K562 (cell line): ENCODE data around the gene SLC7A8. TPM values are rescaled to one million over a fixed set of nuclear protein-coding genes. Genes with fewer than 3 reads are reported as not detected.
A peak's percentile ranks its signal among the peaks of the same experiment; 100 is the strongest.

ENCODE experiments used
- ATAC-seq: fragments of 200-7000 bp; cut with Tn5 transposase; 3 replicates; pipeline ENCODE4 v1.9.1; 2020; ENCODE audit warnings: moderate library complexity
- BruUV-seq: library from RNA; stranded (reverse); fragments of 400-500 nt; replicated peaks from 2 replicates; lab custom pipeline; 2021; lab: Mats Ljungman, UMichigan
- CTCF ChIA-PET: fragments of 300-600 bp; formaldehyde crosslinking; extraction: SDS; loops from one replicate; lab custom pipeline; 2021; ENCODE audit warnings: low intra/inter-chr PET ratio; lab: Yijun Ruan, JAX
- POLR2A ChIA-PET: fragments of 300-600, 350-650 bp; sonication (Branson Sonifier 250); formaldehyde crosslinking; extraction: SDS; loops from one replicate; lab custom pipeline; 2021; ENCODE audit warnings: antibody characterized with exemption, inconsistent platforms; lab: Yijun Ruan, JAX
- DNase-seq, 4 experiments: peaks; one replicate each; pipeline versions ENCODE4 v3.0.0 to v3.0.0-alpha.2; 2011 to 2018; ENCODE audit warnings: low spot score in 3 of 4, mixed read lengths in 3 of 4; ENCODE audit errors: extremely low read depth in 1 of 4
- FAIRE-seq: peaks from 2 replicates; lab custom pipeline; 2011; peaks lifted over from hg19 to GRCh38; lab: Jason Lieb, UNC
- H2AFZ ChIP-seq: 2 replicates; pipeline ENCODE4 v1.6.0; 2011; ENCODE audit warnings: low read depth, low read length, control low read depth, inconsistent platforms
- H3K27ac ChIP-seq: fragments of 200-600 bp; 3 replicates; pipeline ENCODE4 v1.8.0; 2011; ENCODE audit warnings: low read depth, mild to moderate bottlenecking, control low read depth, inconsistent platforms, low read length, moderate library complexity, mixed read lengths; ENCODE audit errors: extremely low read depth
- H3K27me3 ChIP-seq, 2 experiments: fragments of 300-600 bp in 1 of 2; 2 replicates in 1 of 2; 3 replicates in 1 of 2; pipeline versions ENCODE4 v1.6.0 to v1.8.0; 2011; ENCODE audit warnings: inconsistent platforms in 2 of 2, low read length in 2 of 2, mild to moderate bottlenecking in 1 of 2, mixed read lengths in 1 of 2, moderate library complexity in 1 of 2; ENCODE audit not compliant: control insufficient read depth in 2 of 2, insufficient read depth in 2 of 2
- H3K36me3 ChIP-seq: fragments of 300-600 bp; 3 replicates; pipeline ENCODE4 v1.8.0; 2011; ENCODE audit warnings: mild to moderate bottlenecking, low read length, inconsistent platforms; ENCODE audit not compliant: control insufficient read depth, insufficient read depth
- H3K4me1 ChIP-seq, 2 experiments: fragments of 200-600 bp in 1 of 2; replicated peaks in 1 of 2; 2 replicates in 1 of 2; 3 replicates in 1 of 2; pipeline versions ENCODE4 v1.5.1 to v1.8.0; 2011; ENCODE audit warnings: inconsistent platforms in 2 of 2, low read length in 2 of 2, mild to moderate bottlenecking in 1 of 2, mixed read lengths in 1 of 2, moderate library complexity in 1 of 2; ENCODE audit not compliant: control insufficient read depth in 2 of 2, insufficient read depth in 2 of 2
- H3K4me2 ChIP-seq: 2 replicates; pipeline ENCODE4 v1.6.1; 2011; ENCODE audit warnings: low read length, control low read depth, inconsistent platforms, mixed read lengths; ENCODE audit not compliant: insufficient read depth
- H3K4me3 ChIP-seq: fragments of 200-600 bp; sonication (generic), shearing (Covaris generic); 2 replicates; pipeline ENCODE4 v1.5.1; 2016; ENCODE audit warnings: control low read depth, inconsistent platforms
- H3K79me2 ChIP-seq: fragments of 200-600 bp; 3 replicates; pipeline ENCODE4 v1.8.0; 2011; ENCODE audit warnings: low read length, inconsistent platforms; ENCODE audit not compliant: control insufficient read depth, insufficient read depth
- H3K9ac ChIP-seq, 2 experiments: 2 replicates each; pipeline versions ENCODE4 v1.6.0 to v1.6.1; 2011; ENCODE audit warnings: low read depth in 2 of 2, low read length in 2 of 2, control low read depth in 1 of 2, inconsistent platforms in 1 of 2, mild to moderate bottlenecking in 1 of 2, mixed read lengths in 1 of 2; ENCODE audit not compliant: insufficient read depth in 1 of 2
- H3K9me1 ChIP-seq: one replicate; pipeline ENCODE4 v1.6.0; 2011; ENCODE audit warnings: inconsistent platforms, mild to moderate bottlenecking, low read length, moderate library complexity; ENCODE audit not compliant: control insufficient read depth, insufficient read depth
- H3K9me3 ChIP-seq: replicated peaks from 2 replicates; pipeline ENCODE4 v1.5.1; 2011; ENCODE audit warnings: low read depth, low read length, inconsistent platforms; ENCODE audit not compliant: control insufficient read depth, insufficient read depth
- H4K20me1 ChIP-seq: replicated peaks from 2 replicates; pipeline ENCODE4 v1.6.1; 2011; ENCODE audit warnings: low read length, inconsistent platforms, mixed read lengths; ENCODE audit not compliant: control insufficient read depth, insufficient read depth
- NCOA2 ChIP-seq, 2 experiments: fragments of 450-650 bp; IDR thresholded peaks; 2 replicates each; pipeline ENCODE4 v1.6.1; 2018; ENCODE audit warnings: mild to moderate bottlenecking in 2 of 2, moderate library complexity in 1 of 2; ENCODE audit not compliant: partially characterized antibody in 2 of 2
- NKRF ChIP-seq: fragments of 450-650 bp; IDR thresholded peaks from 2 replicates; pipeline ENCODE4 v1.6.1; 2016; ENCODE audit warnings: borderline replicate concordance
- SAP30 ChIP-seq: fragments of 200-600 bp; sonication (generic); IDR thresholded peaks from 2 replicates; pipeline ENCODE4 v1.6.1; 2012; ENCODE audit warnings: borderline replicate concordance, low read depth, mild to moderate bottlenecking, moderate library complexity, low read length, control low read depth, inconsistent platforms; ENCODE audit not compliant: insufficient read depth, poor library complexity, severe bottlenecking
- THAP12 ChIP-seq: fragments of 250-450 bp; sonication (Bioruptor Pico); IDR thresholded peaks from 2 replicates; pipeline ENCODE4 v1.9.0; 2021; ENCODE audit warnings: mild to moderate bottlenecking, inconsistent platforms
- ZNF354B ChIP-seq: fragments of 250-450 bp; sonication (Bioruptor Pico); IDR thresholded peaks from 2 replicates; pipeline ENCODE4 v1.4.0; 2020
- ZNF561 ChIP-seq: fragments of 450-650 bp; formaldehyde crosslinking; conservative IDR thresholded peaks from 2 replicates; pipeline ENCODE4 v1.4.0; 2020; ENCODE audit warnings: mild to moderate bottlenecking, moderate library complexity
- WGBS: fragments of 100-300 bp; shearing (Covaris generic); methylation state at CpG from one replicate; pipeline ENCODE4 v1.1.6; 2016; ENCODE audit warnings: low coverage, mixed read lengths; ENCODE audit not compliant: insufficient coverage; ENCODE audit errors: missing lambda C conversion rate; 5-methylcytosine and 5-hydroxymethylcytosine counted together
- in situ Hi-C: fragments of 300-500 bp; cut with MboI; formaldehyde crosslinking; loops from 4 replicates; pipeline ENCODE4 v1.15.0; 2018; ENCODE audit warnings: inconsistent platforms, mixed read lengths
- intact Hi-C: fragments of 100-400 bp; cut with micrococcal nuclease; formaldehyde crosslinking; loops from 2 replicates; pipeline ENCODE4 v1.14.2; 2022
- polyA plus RNA-seq, 8 experiments: library from polyadenylated mRNA; depleted of rRNA in 4 of 8; stranded (reverse) in 5 of 8; unstranded in 3 of 8; fragments of >200 nt; fragmentation: Nextera tagmentation in 2 of 8; fragmentation: Illumina TruSeq in 1 of 8; extraction: Ambion mirVana in 2 of 8; extraction: Trizol in 1 of 8; gene quantifications; 2 replicates each; pipeline versions ENCODE4 v1.2.1 to v1.2.3, GENCODE V29; 2011 to 2014; ENCODE audit warnings: inconsistent platforms in 1 of 8, missing spikeins in 1 of 8
- total RNA-seq, 7 experiments: library from RNA; depleted of rRNA in 6 of 7; stranded (reverse); fragments of >200 nt in 6 of 7; fragmentation: Illumina TruSeq in 2 of 7; extraction: Trizol in 2 of 7; gene quantifications; 2 replicates each; pipeline versions ENCODE4 v1.2.1 to v1.2.3, GENCODE V29; 2011 to 2021; ENCODE audit warnings: low replicate concordance in 1 of 7
- TF ChIP-seq, protein P1 (sequence below): fragments of 200-800 bp; sonication (Bioruptor generic); IDR thresholded peaks from 2 replicates; pipeline ENCODE4 v1.6.1; 2017; ENCODE audit warnings: missing genetic modification characterization, missing compliant biosample characterization
- TF ChIP-seq, protein P2 (sequence below): sonication (generic); formaldehyde crosslinking; IDR thresholded peaks from 2 replicates; pipeline ENCODE4 v1.8.0; 2023; ENCODE audit warnings: mild to moderate bottlenecking, missing genetic modification reagents

Gene SLC7A8
- total and polyA plus RNA-seq, 9 of the 15 experiments (the other 6 are each of a cell fraction or from before 2014, with no cell fraction given), result 2.0 to 33.0 (median 6.0) TPM

- ATAC-seq, result no peak
- Histone ChIP-seq H4K20me1 (no peaks in the 10 kb centered on the region), H3K79me2 (no peaks in the 10 kb centered on the region), H3K9me3 (no peaks in the 10 kb centered on the region), H3K27me3 (no peaks in the 10 kb centered on the region), H3K4me1 (peaks cover 55 to 66% of the 10 kb centered on the region in 2 experiments), H3K9ac (no peak overlapping the region), H3K9me1 (no peaks in the 10 kb centered on the region), H3K4me2 (no peak overlapping the region), H3K36me3 (no peaks in the 10 kb centered on the region), H3K4me3 (no peak overlapping the region), H3K27ac (no peak overlapping the region), H2AFZ (peak overlapping the region; percentile 65; the same call in 1 of the 2 replicates)
- in situ Hi-C loops, result no loop called here
- 50% methylated on average over 1 of the region's 1 CpG for WGBS
- intact Hi-C loops, result no loop called here
- ChIA-PET CTCF (no interaction called here), POLR2A (no interaction called here)
- no TSS peak for BruUV-seq
- no peak for TF ChIP-seq THAP12
- TF ChIP-seq, protein P1, sequence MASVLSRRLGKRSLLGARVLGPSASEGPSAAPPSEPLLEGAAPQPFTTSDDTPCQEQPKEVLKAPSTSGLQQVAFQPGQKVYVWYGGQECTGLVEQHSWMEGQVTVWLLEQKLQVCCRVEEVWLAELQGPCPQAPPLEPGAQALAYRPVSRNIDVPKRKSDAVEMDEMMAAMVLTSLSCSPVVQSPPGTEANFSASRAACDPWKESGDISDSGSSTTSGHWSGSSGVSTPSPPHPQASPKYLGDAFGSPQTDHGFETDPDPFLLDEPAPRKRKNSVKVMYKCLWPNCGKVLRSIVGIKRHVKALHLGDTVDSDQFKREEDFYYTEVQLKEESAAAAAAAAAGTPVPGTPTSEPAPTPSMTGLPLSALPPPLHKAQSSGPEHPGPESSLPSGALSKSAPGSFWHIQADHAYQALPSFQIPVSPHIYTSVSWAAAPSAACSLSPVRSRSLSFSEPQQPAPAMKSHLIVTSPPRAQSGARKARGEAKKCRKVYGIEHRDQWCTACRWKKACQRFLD, result no peak
- TF ChIP-seq ZNF354B (CRISPR knock-in tag), result no peak
- TF ChIP-seq ZNF561 (CRISPR knock-in tag), result no peak
- TF ChIP-seq NKRF, result no peak
- no peak for TF ChIP-seq SAP30
- TF ChIP-seq NCOA2 (IDR thresholded peaks at IDR 0.05; ENCODE audit: partially characterized antibody in 2 of 2), result no peak
- TF ChIP-seq, protein P2, sequence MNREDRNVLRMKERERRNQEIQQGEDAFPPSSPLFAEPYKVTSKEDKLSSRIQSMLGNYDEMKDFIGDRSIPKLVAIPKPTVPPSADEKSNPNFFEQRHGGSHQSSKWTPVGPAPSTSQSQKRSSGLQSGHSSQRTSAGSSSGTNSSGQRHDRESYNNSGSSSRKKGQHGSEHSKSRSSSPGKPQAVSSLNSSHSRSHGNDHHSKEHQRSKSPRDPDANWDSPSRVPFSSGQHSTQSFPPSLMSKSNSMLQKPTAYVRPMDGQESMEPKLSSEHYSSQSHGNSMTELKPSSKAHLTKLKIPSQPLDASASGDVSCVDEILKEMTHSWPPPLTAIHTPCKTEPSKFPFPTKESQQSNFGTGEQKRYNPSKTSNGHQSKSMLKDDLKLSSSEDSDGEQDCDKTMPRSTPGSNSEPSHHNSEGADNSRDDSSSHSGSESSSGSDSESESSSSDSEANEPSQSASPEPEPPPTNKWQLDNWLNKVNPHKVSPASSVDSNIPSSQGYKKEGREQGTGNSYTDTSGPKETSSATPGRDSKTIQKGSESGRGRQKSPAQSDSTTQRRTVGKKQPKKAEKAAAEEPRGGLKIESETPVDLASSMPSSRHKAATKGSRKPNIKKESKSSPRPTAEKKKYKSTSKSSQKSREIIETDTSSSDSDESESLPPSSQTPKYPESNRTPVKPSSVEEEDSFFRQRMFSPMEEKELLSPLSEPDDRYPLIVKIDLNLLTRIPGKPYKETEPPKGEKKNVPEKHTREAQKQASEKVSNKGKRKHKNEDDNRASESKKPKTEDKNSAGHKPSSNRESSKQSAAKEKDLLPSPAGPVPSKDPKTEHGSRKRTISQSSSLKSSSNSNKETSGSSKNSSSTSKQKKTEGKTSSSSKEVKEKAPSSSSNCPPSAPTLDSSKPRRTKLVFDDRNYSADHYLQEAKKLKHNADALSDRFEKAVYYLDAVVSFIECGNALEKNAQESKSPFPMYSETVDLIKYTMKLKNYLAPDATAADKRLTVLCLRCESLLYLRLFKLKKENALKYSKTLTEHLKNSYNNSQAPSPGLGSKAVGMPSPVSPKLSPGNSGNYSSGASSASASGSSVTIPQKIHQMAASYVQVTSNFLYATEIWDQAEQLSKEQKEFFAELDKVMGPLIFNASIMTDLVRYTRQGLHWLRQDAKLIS (CRISPR knock-in tag), result no peak
- peak; percentile 32 for FAIRE-seq
- no peak for DNase-seq
Measured at GRCh38 chr14:23159532-23159931, 23.9 kb downstream of the SLC7A8 start.
